ENCODE results near the gene CCL17. TPM values are rescaled to one million over a fixed set of nuclear protein-coding genes. Genes with fewer than 3 reads are reported as not detected.

CCL17 gene
- total and polyA plus RNA-seq, 8 donors, result 1.1 TPM; not detected in 7

- FAIRE-seq (no peak), ATAC-seq (no peak), DNase-seq (peak in 1 of 6 donors; percentile 46)
- Histone ChIP-seq H3K27ac (no peak overlapping the region), H3K36me3 (no peaks in the 10 kb centered on the region), H3K4me3 (no peak overlapping the region), H3K9me3 (no peaks in the 10 kb centered on the region), H3K27me3 (no peaks in the 10 kb centered on the region), H3K4me1 (peaks cover 0 to 6% (median 3%) of the 10 kb centered on the region in 3 donors)
- intact Hi-C loops (cut with DNase I), result loop anchor here (2.0 to 10.0 kb wide), 4 partner anchors 115 to 345 kb away; no protein-coding TSS in a partner anchor
- WGBS, 2 donors, result 61 to 72% methylated on average over 6 of the region's 6 CpGs
- no peak for TF ChIP-seq CTCF (IDR thresholded peaks at IDR 0.05)
These were observed 14.9 kb downstream of the CCL17 start for GRCh38 chr16:57419506-57419905.

- Histone ChIP-seq H3K36me3 (no peaks in the 10 kb centered on the region), H3K4me1 (peaks cover 0 to 3% (median 2%) of the 10 kb centered on the region in 3 donors), H3K4me3 (no peak overlapping the region), H3K27me3 (no peaks in the 10 kb centered on the region), H3K9me3 (no peaks in the 10 kb centered on the region), H3K27ac (no peak overlapping the region)
- TF ChIP-seq CTCF (IDR thresholded peaks at IDR 0.05), result peak; percentile 22 to 43 (median 42)
- DNase-seq (peak in 5 of 6 donors; percentile 39 to 56 (median 42)), ATAC-seq (peak in 3 of 4 donors; percentile 71 to 81 (median 72)), FAIRE-seq (no peak)
- intact Hi-C loops (cut with DNase I), result loop anchor here in 2 of 3 donors (10.0 kb wide), 2 partner anchors 93 to 327 kb away; partner anchors contain the start of gene CPNE2 (in 1 of the 2)
- WGBS, 2 donors, result 24% methylated on average over 10 of the region's 10 CpGs
These were observed 17.7 kb downstream of the CCL17 start for GRCh38 chr16:57422026-57422944.

- no peak for TF ChIP-seq CTCF (IDR thresholded peaks at IDR 0.05)
- Histone ChIP-seq H3K4me1 (peaks cover 0 to 3% (median 0%) of the 10 kb centered on the region in 3 donors), H3K36me3 (peaks cover 0 to under 1% (median 0%) of the 10 kb centered on the region in 3 donors), H3K27me3 (no peaks in the 10 kb centered on the region), H3K9me3 (no peaks in the 10 kb centered on the region), H3K27ac (no peak overlapping the region), H3K4me3 (no peak overlapping the region)
- no peak for FAIRE-seq
- WGBS, 2 donors, result 70 to 82% methylated on average over 2 of the region's 2 CpGs
- peak in 1 of 6 donors; percentile 13 for DNase-seq
- intact Hi-C loops (cut with DNase I), result loop anchor here in 2 of 3 donors (10.0 kb wide), 2 partner anchors 92 to 328 kb away; partner anchors contain the start of gene CPNE2 (in 1 of the 2)
- no peak for ATAC-seq
These were observed 18.6 kb downstream of the CCL17 start for GRCh38 chr16:57423152-57423551.

- Histone ChIP-seq H3K9me3 (no peaks in the 10 kb centered on the region), H3K4me3 (no peak overlapping the region), H3K36me3 (peaks cover 0 to 10% (median 0%) of the 10 kb centered on the region in 3 donors), H3K27ac (no peak overlapping the region), H3K4me1 (no peaks in the 10 kb centered on the region), H3K27me3 (no peaks in the 10 kb centered on the region)
- WGBS, 2 donors, result 72 to 82% methylated on average over 3 of the region's 3 CpGs
- no peak for TF ChIP-seq CTCF (IDR thresholded peaks at IDR 0.05)
- ATAC-seq (no peak), FAIRE-seq (no peak), DNase-seq (no peak)
- intact Hi-C loops (cut with DNase I), result loop anchor here in 2 of 3 donors (10.0 kb wide), 2 partner anchors 90 to 330 kb away; partner anchors contain the start of gene CPNE2 (in 1 of the 2)
These were observed 20.0 kb downstream of the CCL17 start for GRCh38 chr16:57424583-57424982.

Measured in pancreas (tissue), 10 donors.